GM23248 (cell line): Measurements from ENCODE around the gene HMGCLL1. TPM values are rescaled to one million over a fixed set of nuclear protein-coding genes. Genes with fewer than 3 reads are reported as not detected.

Source experiments
- DNase-seq: peaks from one replicate; pipeline ENCODE4 v3.0.0-alpha.2; 2015
- H2AFZ ChIP-seq: fragments of 200-600 bp; sonication (generic); 2 replicates; pipeline ENCODE4 v1.6.1; 2016; ENCODE audit warnings: antibody characterized with exemption
- H3F3A ChIP-seq: fragments of 200-600 bp; sonication (generic); 2 replicates; pipeline ENCODE4 v1.6.1; 2016; ENCODE audit warnings: mild to moderate bottlenecking, antibody characterized with exemption, mixed run types; ENCODE audit not compliant: insufficient read depth
- H3K27ac ChIP-seq: fragments of 200-600 bp; sonication (generic); 2 replicates; pipeline ENCODE4 v1.5.1; 2016; ENCODE audit warnings: mild to moderate bottlenecking
- H3K27me3 ChIP-seq: fragments of 200-600 bp; sonication (generic); replicated peaks from 2 replicates; pipeline ENCODE4 v1.6.1; 2016; ENCODE audit warnings: mild to moderate bottlenecking; ENCODE audit not compliant: insufficient read depth
- H3K36me3 ChIP-seq: fragments of 200-600 bp; sonication (generic); 2 replicates; pipeline ENCODE4 v1.6.1; 2016; ENCODE audit warnings: low read depth, mild to moderate bottlenecking
- H3K4me1 ChIP-seq: fragments of 200-600 bp; sonication (generic); 2 replicates; pipeline ENCODE4 v1.6.1; 2016; ENCODE audit warnings: mild to moderate bottlenecking; ENCODE audit not compliant: insufficient read depth
- H3K4me2 ChIP-seq: fragments of 200-600 bp; sonication (generic); one replicate; pipeline ENCODE4 v1.6.1; 2016; ENCODE audit warnings: mild to moderate bottlenecking; ENCODE audit not compliant: unreplicated experiment
- H3K4me3 ChIP-seq: fragments of 200-600 bp; sonication (generic); 2 replicates; pipeline ENCODE4 v1.5.1; 2016; ENCODE audit warnings: mild to moderate bottlenecking
- H3K79me2 ChIP-seq: fragments of 200-600 bp; sonication (generic); 2 replicates; pipeline ENCODE4 v1.6.1; 2016; ENCODE audit warnings: mild to moderate bottlenecking; ENCODE audit not compliant: insufficient read depth
- H3K9ac ChIP-seq: fragments of 200-600 bp; sonication (generic); 2 replicates; pipeline ENCODE4 v1.6.1; 2016; ENCODE audit warnings: mild to moderate bottlenecking
- H3K9me2 ChIP-seq: fragments of 200-600 bp; sonication (generic); 2 replicates; pipeline ENCODE4 v1.6.1; 2016; ENCODE audit warnings: mixed run types, mild to moderate bottlenecking, moderate library complexity; ENCODE audit not compliant: insufficient read depth
- H3K9me3 ChIP-seq: fragments of 200-600 bp; sonication (generic); one replicate; pipeline ENCODE4 v1.6.1; 2017; ENCODE audit warnings: low read depth
- H4K20me1 ChIP-seq: fragments of 200-600 bp; sonication (generic); 2 replicates; pipeline ENCODE4 v1.6.0; 2016; ENCODE audit not compliant: insufficient read depth
- EZH2 ChIP-seq: fragments of 200-600 bp; sonication (generic); IDR thresholded peaks from 2 replicates; pipeline ENCODE4 v1.6.1; 2018; ENCODE audit warnings: antibody characterized with exemption, mild to moderate bottlenecking; ENCODE audit not compliant: insufficient read depth, poor library complexity, severe bottlenecking
- EZH2phosphoT487 ChIP-seq: fragments of 200-600 bp; sonication (generic); IDR thresholded peaks from 2 replicates; pipeline ENCODE4 v1.6.1; 2018; ENCODE audit warnings: antibody characterized with exemption, moderate library complexity, mild to moderate bottlenecking, low read depth; ENCODE audit not compliant: insufficient read depth
- WGBS, 2 experiments: methylation state at CpG; one replicate each; pipeline ENCODE4 v1.1.6; 2015 to 2017; ENCODE audit warnings: low lambda C conversion rate in 2 of 2, low coverage in 1 of 2; ENCODE audit errors: missing lambda C conversion rate in 2 of 2; 5-methylcytosine and 5-hydroxymethylcytosine counted together
- in situ Hi-C: fragments of 300-500 bp; cut with MboI; formaldehyde crosslinking; loops from 2 replicates; pipeline ENCODE4 v1.15.0; 2020
- polyA plus RNA-seq: library from polyadenylated mRNA; unstranded; fragments of >200 nt; fragmentation: Nextera tagmentation; extraction: Ambion mirVana; gene quantifications from 2 replicates; pipeline ENCODE4 v1.2.1, GENCODE V29; 2016
- total RNA-seq: library from RNA; depleted of rRNA; stranded (reverse); fragments of >200 nt; shearing (Covaris generic); gene quantifications from 2 replicates; pipeline ENCODE4 v1.2.3, GENCODE V29; 2014

The HMGCLL1 gene
- total and polyA plus RNA-seq, 2 experiments from 2014 or later, result not detected

DNA sequence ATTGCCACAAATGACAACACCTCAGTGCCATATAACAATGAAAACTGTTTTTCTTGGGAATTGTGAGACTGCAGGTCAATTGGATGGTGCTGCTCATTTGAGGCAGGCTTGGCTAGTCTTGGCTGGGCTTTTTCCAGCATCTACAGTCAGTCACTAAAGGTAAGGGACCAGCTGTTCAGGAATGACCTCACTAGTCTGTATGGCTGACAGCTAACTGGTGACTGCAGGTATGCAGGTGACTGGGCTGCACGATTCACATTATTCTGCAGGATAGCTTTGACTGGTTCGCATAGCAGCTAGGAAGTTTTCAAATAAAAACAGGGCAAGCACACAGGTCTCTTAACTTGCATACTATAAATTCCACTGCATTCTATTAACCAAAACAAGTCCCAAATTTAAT lies 22.1 kb upstream of the HMGCLL1 start:
- Histone ChIP-seq H3K27me3 (no peaks in the 10 kb centered on the region), H3K27ac (no peak overlapping the region), H2AFZ (no peak overlapping the region), H3K4me1 (no peaks in the 10 kb centered on the region), H3K79me2 (no peaks in the 10 kb centered on the region), H3K4me2 (no peak overlapping the region), H3K9me3 (no peaks in the 10 kb centered on the region), H3K9ac (no peak overlapping the region), H3K9me2 (no peaks in the 10 kb centered on the region), H3K4me3 (no peak overlapping the region), H4K20me1 (no peaks in the 10 kb centered on the region), H3F3A (no peaks in the 10 kb centered on the region), H3K36me3 (no peaks in the 10 kb centered on the region)
- TF ChIP-seq EZH2phosphoT487 (no peak), EZH2 (no peak)
- WGBS, 2 experiments, result 87 to 90% methylated on average over 2 of the region's 2 CpGs
- no peak for DNase-seq
- in situ Hi-C loops, result no loop called here

DNA sequence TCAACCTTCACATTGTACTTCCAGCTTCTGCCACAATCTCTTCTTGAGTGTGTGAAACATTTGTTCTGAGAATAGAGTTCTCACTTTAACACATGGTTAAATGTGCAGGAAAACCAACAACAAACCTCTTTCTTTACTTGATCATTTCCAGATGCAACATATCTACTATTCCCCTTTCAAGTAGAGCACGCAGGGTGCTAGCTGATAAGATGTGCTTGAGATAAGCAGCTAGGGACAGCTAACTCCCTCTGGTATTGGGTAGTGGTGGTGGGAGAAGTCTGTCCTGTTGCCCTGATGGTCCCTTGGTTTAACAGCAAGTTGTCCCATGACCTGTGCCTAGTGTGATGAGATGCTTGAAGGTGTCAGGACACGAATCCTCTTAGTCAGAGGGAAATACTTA lies 15.4 kb upstream of the HMGCLL1 start:
- Histone ChIP-seq H3K36me3 (no peaks in the 10 kb centered on the region), H3F3A (no peaks in the 10 kb centered on the region), H3K4me3 (no peak overlapping the region), H3K4me2 (no peak overlapping the region), H3K79me2 (no peaks in the 10 kb centered on the region), H3K9me2 (no peaks in the 10 kb centered on the region), H3K9ac (no peak overlapping the region), H4K20me1 (no peaks in the 10 kb centered on the region), H3K9me3 (no peaks in the 10 kb centered on the region), H3K27ac (no peak overlapping the region), H3K27me3 (no peaks in the 10 kb centered on the region), H3K4me1 (no peaks in the 10 kb centered on the region), H2AFZ (no peak overlapping the region)
- 41 to 53% methylated on average over 2 of the region's 2 CpGs for WGBS, 2 experiments
- TF ChIP-seq EZH2 (no peak), EZH2phosphoT487 (no peak)
- in situ Hi-C loops, result no loop called here
- no peak for DNase-seq

DNA sequence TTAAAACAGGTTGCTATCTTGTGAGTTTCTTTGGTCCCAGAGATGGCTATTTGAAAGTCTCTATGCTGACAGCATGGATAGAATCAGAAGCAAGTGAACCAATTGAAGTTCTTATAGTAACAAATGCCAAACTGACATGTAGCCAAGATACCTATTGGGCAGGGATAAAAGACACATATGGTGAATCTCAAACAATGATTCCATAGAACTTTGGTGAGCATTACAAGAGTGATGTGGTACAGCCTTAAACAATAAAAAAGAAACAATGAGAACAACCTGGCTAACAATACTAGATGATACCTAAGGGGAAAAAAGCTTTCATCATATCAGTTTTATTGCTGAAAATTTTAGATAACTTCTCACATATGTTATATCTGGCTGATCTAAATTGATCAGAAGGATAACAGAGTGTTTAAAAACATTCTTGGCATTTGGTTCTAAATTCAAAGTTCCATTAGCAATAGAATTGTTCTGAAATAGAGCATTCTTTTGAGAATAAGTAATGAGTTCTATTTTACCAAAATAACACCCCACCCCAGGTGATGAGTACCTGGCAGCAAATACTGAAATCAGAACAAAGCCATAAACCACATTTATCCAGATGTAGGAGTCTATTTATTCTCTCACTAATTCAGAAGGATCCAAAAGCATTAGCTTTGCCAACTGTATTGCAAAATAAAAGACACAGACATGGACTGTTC lies 5.8 kb upstream of the HMGCLL1 start:
- Histone ChIP-seq H3K79me2 (no peaks in the 10 kb centered on the region), H2AFZ (no peak overlapping the region), H4K20me1 (no peaks in the 10 kb centered on the region), H3K9me3 (no peaks in the 10 kb centered on the region), H3K27ac (no peak overlapping the region), H3K4me2 (no peak overlapping the region), H3K9ac (no peak overlapping the region), H3K36me3 (no peaks in the 10 kb centered on the region), H3K4me1 (no peaks in the 10 kb centered on the region), H3K27me3 (no peaks in the 10 kb centered on the region), H3F3A (no peaks in the 10 kb centered on the region), H3K9me2 (no peaks in the 10 kb centered on the region), H3K4me3 (no peak overlapping the region)
- DNase-seq, result no peak
- in situ Hi-C loops, result no loop called here
- TF ChIP-seq EZH2phosphoT487, result no peak
- no peak for TF ChIP-seq EZH2

GRCh38 chr6:55576811-55577210 lies 2.2 kb downstream of the HMGCLL1 start:
- no peaks in the 10 kb centered on the region for H3K36me3 ChIP-seq
- H3K27ac ChIP-seq, result no peak overlapping the region
- WGBS, 2 experiments, result 50 to 54% methylated on average over 3 of the region's 3 CpGs
- no peak overlapping the region for H3K4me2 ChIP-seq
- no peak overlapping the region for H3K4me3 ChIP-seq
- no peak overlapping the region for H3K9ac ChIP-seq
- H3K4me1 ChIP-seq, result no peaks in the 10 kb centered on the region
- no peaks in the 10 kb centered on the region for H3K27me3 ChIP-seq
- no peaks in the 10 kb centered on the region for H3K9me3 ChIP-seq
- H4K20me1 ChIP-seq, result no peaks in the 10 kb centered on the region
- no peak for DNase-seq
- no peak for TF ChIP-seq EZH2phosphoT487
- in situ Hi-C loops, result no loop called here
- no peaks in the 10 kb centered on the region for H3F3A ChIP-seq
- H2AFZ ChIP-seq, result no peak overlapping the region
- H3K9me2 ChIP-seq, result no peaks in the 10 kb centered on the region
- H3K79me2 ChIP-seq, result no peaks in the 10 kb centered on the region

GRCh38 chr6:55574556-55574955 lies 4.4 kb downstream of the HMGCLL1 start:
- no peak overlapping the region for H3K4me3 ChIP-seq
- H3K36me3 ChIP-seq, result no peaks in the 10 kb centered on the region
- H3K9ac ChIP-seq, result no peak overlapping the region
- no peak for TF ChIP-seq EZH2
- TF ChIP-seq EZH2phosphoT487, result no peak
- 74 to 75% methylated on average over 2 of the region's 2 CpGs for whole genome bisulfite sequencing, 2 experiments
- H3K27me3 ChIP-seq, result no peaks in the 10 kb centered on the region
- no peaks in the 10 kb centered on the region for H3K9me2 ChIP-seq
- H3K4me2 ChIP-seq, result no peak overlapping the region
- H3K4me1 ChIP-seq, result no peaks in the 10 kb centered on the region
- in situ Hi-C loops, result no loop called here
- no peak overlapping the region for H3K27ac ChIP-seq
- H3K79me2 ChIP-seq, result no peaks in the 10 kb centered on the region
- H3F3A ChIP-seq, result no peaks in the 10 kb centered on the region
- no peaks in the 10 kb centered on the region for H4K20me1 ChIP-seq
- no peak overlapping the region for H2AFZ ChIP-seq
- H3K9me3 ChIP-seq, result no peaks in the 10 kb centered on the region
- DNase-seq, result no peak
